SH-SY5Y (cell line): ENCODE data around the gene MATK.

Experiments
- GATA2 ChIP-seq: IDR thresholded peaks from 2 replicates; pipeline ENCODE4 v1.6.1; 2011; ENCODE audit warnings: mild to moderate bottlenecking, low read depth, low read length
- GATA3 ChIP-seq: IDR thresholded peaks from 2 replicates; pipeline ENCODE4 v1.6.1; 2011; ENCODE audit warnings: low read depth, mild to moderate bottlenecking, low read length, moderate library complexity

- TF ChIP-seq GATA2 (no peak), GATA3 (no peak)
These were observed 28.5 kb upstream of the MATK start for GRCh38 chr19:3814648-3815047.
